Heart right ventricle (tissue), 16 donors: Measurements from ENCODE around the gene SURF6. TPM values are rescaled to one million over a fixed set of nuclear protein-coding genes. Genes with fewer than 3 reads are reported as not detected.

ENCODE experiments used
- ATAC-seq, 8 donors: fragments of 200-7000 bp; cut with Tn5 transposase; one replicate each; pipeline ENCODE4 v1.9.1; 2020; ENCODE audit warnings: mild to moderate bottlenecking in 8 of 8, moderate library complexity in 8 of 8, moderate number of reproducible peaks in 1 of 8
- DNase-seq, 2 donors: peaks; one replicate each; pipeline ENCODE4 v3.0.0-alpha.2; 2020
- H3K27ac ChIP-seq, 10 donors: fragments of 200-600 bp; sonication (generic) in 2 of 10; one replicate each; pipeline versions ENCODE4 v1.5.0 to v1.8.0; 2020 to 2022; ENCODE audit warnings: mild to moderate bottlenecking in 3 of 10
- H3K27me3 ChIP-seq, 7 donors: fragments of 200-600 bp; one replicate each; pipeline ENCODE4 v1.8.0; 2021 to 2022; ENCODE audit warnings: mild to moderate bottlenecking in 2 of 7
- H3K36me3 ChIP-seq, 9 donors: fragments of 200-600 bp; sonication (generic) in 1 of 9; one replicate each; pipeline versions ENCODE4 v1.5.0 to v1.8.0; 2020 to 2022; ENCODE audit warnings: mild to moderate bottlenecking in 2 of 9
- H3K4me1 ChIP-seq, 9 donors: fragments of 200-600 bp; sonication (generic) in 1 of 9; one replicate each; pipeline versions ENCODE4 v1.5.0 to v1.8.0; 2020 to 2022; ENCODE audit warnings: mild to moderate bottlenecking in 4 of 9
- H3K4me3 ChIP-seq, 10 donors: fragments of 200-600 bp; sonication (generic) in 2 of 10; one replicate each; pipeline versions ENCODE4 v1.5.0 to v1.8.0; 2020 to 2022; ENCODE audit warnings: mild to moderate bottlenecking in 7 of 10, moderate library complexity in 2 of 10
- H3K9me3 ChIP-seq, 11 donors: fragments of 200-600 bp in 10 of 11; sonication (generic) in 2 of 11; one replicate each; pipeline versions ENCODE4 v1.5.0 to v1.8.0; 2013 to 2022; ENCODE audit warnings: mild to moderate bottlenecking in 2 of 11, control low read depth in 1 of 11, moderate library complexity in 1 of 11
- WGBS, 2 donors: extraction: QIAGEN DNeasy Blood & Tissue Kit; methylation state at CpG; one replicate each; pipeline ENCODE4 v1.1.7; 2013; ENCODE audit warnings: inconsistent platforms in 1 of 2; 5-methylcytosine and 5-hydroxymethylcytosine counted together
- intact Hi-C, 10 donors: fragments of 100-400 bp; cut with DNase I; formaldehyde crosslinking; loops; one replicate each; pipeline versions ENCODE4 v1.11.1 to v1.14.2; 2022
- polyA plus RNA-seq, 2 donors: library from polyadenylated mRNA; stranded (reverse); fragments of 200-250 nt; gene quantifications; one replicate each; pipeline ENCODE4 v1.2.3, GENCODE V29; 2013
- total RNA-seq, 10 donors: library from RNA; stranded (reverse); fragmentation: NEBNext Ultra II Directional in 3 of 10; extraction: Animal tissue kit (Norgen Biotek cat#: 25700) in 3 of 10; gene quantifications; one replicate each; pipeline versions ENCODE4 v1.2.1 to v1.2.4, GENCODE V29; 2021 to 2023
- TF ChIP-seq, protein P1 (sequence below), 9 donors: fragments of 200-600 bp; sonication (generic) in 2 of 9; IDR thresholded peaks; one replicate each; pipeline versions ENCODE4 v1.5.0 to v1.8.0; 2021 to 2022; ENCODE audit warnings: antibody characterized with exemption in 9 of 9, mild to moderate bottlenecking in 5 of 9, moderate library complexity in 1 of 9
- donor health status: Arrhythmogenic right ventricular cardiomyopathy.
- donor health status: ischemic (EF 13 %, LVEDD 7.1; RV severe dilation, severe dysfunction).
- donor health status: healthy with polysubstance abuse.
- donor health status: DM: no; HTN: yes; CAD: no.
- donor health status: DM: no; HTN: no; CAD: no.
- donor health status: ischemic (EF 25% LVEDD 6.9; RV normal size, moderate dysfunction).
- donor health status: ischemic (EF 25% LVEDD 5.7; RV mildly dilated, moderate dysfunction).
- donor health status: healthy.
- donor health status: DM: yes; HTN: yes; CAD: no.
- donor health status: Ischemic cardiomyopathy.
- donor health status: ischemic (EF 35%, LVEDD 5.7; RV mildly dilated, moderate dysfunction).
- donor health status: nonischemic (EF 11% LVEDD 7.7; RV severe dilation, severe dysfunction).
- donor health status: DM: yes; HTN: yes; CAD: no.
- donor health status: PGD.
- donor health status: ischemic (EF 29% LVEDD 5.4; RV normal size, mild dysfunction).
- donor health status: nonischemic (EF 23%, LVEDD 6.1; RV moderate dilation, normal function).

Gene SURF6
- total and polyA plus RNA-seq, 12 donors: 9.1 to 14.8 (median 11.8) TPM

DNA sequence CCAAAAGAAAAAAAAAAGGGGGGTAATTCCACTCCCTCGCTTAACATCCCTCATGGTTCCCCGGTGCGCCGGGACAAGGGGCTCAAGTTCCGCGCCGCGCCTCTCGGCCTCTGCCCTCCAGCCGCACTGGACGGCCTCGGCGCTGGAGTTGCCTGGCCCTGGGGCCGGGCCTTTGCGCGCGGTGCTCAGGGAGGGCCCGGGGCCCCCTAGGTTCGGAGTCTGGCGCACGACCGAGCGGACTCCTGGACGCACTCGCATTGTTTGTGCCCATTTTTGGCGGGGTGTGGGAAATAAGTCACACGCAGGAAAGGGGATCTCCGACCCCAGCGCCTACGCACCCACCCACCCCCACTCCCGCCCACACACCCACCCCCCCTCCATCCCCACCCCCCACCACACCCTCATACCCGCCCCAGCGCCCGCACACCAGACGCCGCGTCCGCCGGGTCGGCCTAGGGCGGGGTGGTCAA lies 11.6 kb upstream of the SURF6 start:
- Histone ChIP-seq H3K27me3 (no peaks in the 10 kb centered on the region), H3K9me3 (no peaks in the 10 kb centered on the region), H3K36me3 (peaks cover 0 to 76% (median 51%) of the 10 kb centered on the region in 9 donors), H3K4me1 (peaks cover 5 to 34% (median 30%) of the 10 kb centered on the region in 9 donors), H3K27ac (peak overlapping the region; percentile 52 to 99 (median 90)), H3K4me3 (peak overlapping the region; percentile 71 to 100 (median 96))
- intact Hi-C loops: loop anchor here in 2 of 10 donors (5.0 to 10.0 kb wide), 2 partner anchors 110 to 137 kb away; partner anchors contain the start of gene CACFD1 (in 1 of the 2)
- peak in 1 of 2 donors; percentile 46 for DNase-seq
- 0% methylated on average over 37 to 41 of the region's 41 CpGs for WGBS, 2 donors
- TF ChIP-seq, protein P1, sequence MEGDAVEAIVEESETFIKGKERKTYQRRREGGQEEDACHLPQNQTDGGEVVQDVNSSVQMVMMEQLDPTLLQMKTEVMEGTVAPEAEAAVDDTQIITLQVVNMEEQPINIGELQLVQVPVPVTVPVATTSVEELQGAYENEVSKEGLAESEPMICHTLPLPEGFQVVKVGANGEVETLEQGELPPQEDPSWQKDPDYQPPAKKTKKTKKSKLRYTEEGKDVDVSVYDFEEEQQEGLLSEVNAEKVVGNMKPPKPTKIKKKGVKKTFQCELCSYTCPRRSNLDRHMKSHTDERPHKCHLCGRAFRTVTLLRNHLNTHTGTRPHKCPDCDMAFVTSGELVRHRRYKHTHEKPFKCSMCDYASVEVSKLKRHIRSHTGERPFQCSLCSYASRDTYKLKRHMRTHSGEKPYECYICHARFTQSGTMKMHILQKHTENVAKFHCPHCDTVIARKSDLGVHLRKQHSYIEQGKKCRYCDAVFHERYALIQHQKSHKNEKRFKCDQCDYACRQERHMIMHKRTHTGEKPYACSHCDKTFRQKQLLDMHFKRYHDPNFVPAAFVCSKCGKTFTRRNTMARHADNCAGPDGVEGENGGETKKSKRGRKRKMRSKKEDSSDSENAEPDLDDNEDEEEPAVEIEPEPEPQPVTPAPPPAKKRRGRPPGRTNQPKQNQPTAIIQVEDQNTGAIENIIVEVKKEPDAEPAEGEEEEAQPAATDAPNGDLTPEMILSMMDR (IDR thresholded peaks at IDR 0.05): peak in 3 of 9 donors; percentile 7 to 28 (median 23)
- peak; percentile 56 to 78 (median 66) for ATAC-seq

DNA sequence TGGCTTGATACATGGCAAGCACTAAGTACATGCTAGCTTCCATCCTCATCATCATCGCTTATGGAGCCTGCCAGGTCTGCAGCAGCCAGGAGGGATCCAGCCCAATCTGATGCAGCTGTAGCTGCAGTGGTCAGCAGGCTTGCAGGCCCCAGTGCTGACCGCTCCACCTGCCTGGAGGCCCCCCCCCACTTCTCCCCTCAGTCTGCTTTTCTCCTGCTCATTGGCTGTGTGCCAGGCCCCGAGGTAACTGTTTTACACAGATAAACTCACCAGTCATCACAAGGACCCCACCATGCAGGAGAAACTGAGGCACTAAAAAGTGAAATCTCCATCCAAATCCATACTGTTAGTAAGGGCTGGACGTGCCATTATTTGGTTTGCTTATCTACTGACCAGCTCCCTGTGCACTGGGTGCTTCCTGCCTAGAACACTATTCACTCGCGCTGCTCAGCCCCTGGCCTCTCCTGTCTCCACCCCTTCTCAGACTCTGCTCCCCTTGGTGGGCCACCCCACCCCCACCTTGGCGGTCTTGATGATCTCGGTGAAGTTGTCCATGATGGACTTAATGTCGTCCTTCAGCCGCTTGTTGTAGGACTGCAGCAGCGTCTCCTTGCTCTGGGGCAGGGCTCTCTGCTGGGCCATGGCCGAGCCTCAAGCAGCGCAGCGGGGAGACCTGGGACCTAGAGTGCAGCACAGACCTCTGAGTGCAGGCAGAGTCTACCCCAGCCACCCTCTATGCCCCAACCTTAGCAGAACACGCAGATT lies 10.2 kb upstream of the SURF6 start:
- H3K27ac ChIP-seq: peak overlapping the region in 8 of 10 donors; percentile 86 to 99 (median 90)
- WGBS, 2 donors: 68 to 72% methylated on average over 15 of the region's 15 CpGs
- intact Hi-C loops: loop anchor here in 2 of 10 donors (5.0 to 10.0 kb wide), 2 partner anchors 111 to 139 kb away; partner anchors contain the start of gene CACFD1 (in 1 of the 2)
- peaks cover 0 to 76% (median 48%) of the 10 kb centered on the region in 9 donors for H3K36me3 ChIP-seq
- H3K27me3 ChIP-seq: no peaks in the 10 kb centered on the region
- TF ChIP-seq, protein P1 (IDR thresholded peaks at IDR 0.05): no peak
- peaks cover 5 to 45% (median 30%) of the 10 kb centered on the region in 9 donors for H3K4me1 ChIP-seq
- H3K4me3 ChIP-seq: peak overlapping the region in 8 of 10 donors; percentile 76 to 100 (median 96)
- no peaks in the 10 kb centered on the region for H3K9me3 ChIP-seq
- no peak for DNase-seq
- ATAC-seq: peak in 1 of 8 donors; percentile 0

DNA sequence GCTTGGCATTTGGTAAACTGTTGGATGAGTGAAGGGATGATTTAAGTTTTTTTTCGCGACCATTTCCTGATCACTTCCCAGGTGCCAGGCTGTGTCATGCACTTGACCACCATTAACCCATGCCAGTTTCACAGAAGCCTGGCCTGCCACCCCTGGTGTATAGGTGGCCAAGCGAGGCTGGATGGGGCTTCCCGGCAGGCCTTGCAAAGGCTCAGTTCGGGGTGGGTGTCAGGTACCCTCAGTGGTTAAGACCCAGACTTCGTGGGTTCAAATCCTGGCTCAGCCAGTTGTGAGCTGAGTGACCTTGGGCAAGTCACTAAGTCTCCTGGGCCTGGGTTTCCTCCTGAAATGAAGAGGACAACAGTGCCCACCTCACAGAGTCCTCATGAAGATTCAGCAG lies 9.6 kb upstream of the SURF6 start:
- Histone ChIP-seq H3K27ac (no peak overlapping the region), H3K4me3 (no peak overlapping the region), H3K36me3 (peaks cover 0 to 76% (median 47%) of the 10 kb centered on the region in 9 donors), H3K27me3 (no peaks in the 10 kb centered on the region), H3K4me1 (peaks cover 5 to 51% (median 30%) of the 10 kb centered on the region in 9 donors), H3K9me3 (no peaks in the 10 kb centered on the region)
- ATAC-seq: no peak
- intact Hi-C loops: loop anchor here in 2 of 10 donors (5.0 to 10.0 kb wide), 2 partner anchors 112 to 139 kb away; partner anchors contain the start of gene CACFD1 (in 1 of the 2)
- DNase-seq: no peak
- 95 to 96% methylated on average over 6 of the region's 6 CpGs for WGBS, 2 donors
- TF ChIP-seq, protein P1 (IDR thresholded peaks at IDR 0.05): no peak

DNA sequence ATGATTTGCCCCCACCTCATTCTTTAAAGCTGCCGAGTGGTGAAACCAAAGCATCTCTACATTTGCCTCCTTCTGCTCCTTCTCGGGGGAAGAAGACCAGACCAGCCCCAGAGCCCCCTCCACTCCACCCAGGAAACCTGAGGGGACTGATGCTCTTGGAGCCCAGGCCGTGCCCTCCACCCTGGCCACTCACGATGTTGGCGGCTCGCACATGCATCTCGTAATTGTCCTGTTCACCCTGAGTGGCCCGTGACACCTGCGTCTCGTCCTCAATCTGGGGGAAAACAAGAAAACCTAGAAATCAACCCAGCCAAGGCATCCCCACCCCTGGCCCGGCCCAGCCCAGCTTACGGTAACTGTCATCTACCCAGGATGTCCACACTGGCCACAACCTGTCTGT lies 9.0 kb upstream of the SURF6 start:
- TF ChIP-seq, protein P1 (IDR thresholded peaks at IDR 0.05): no peak
- DNase-seq (no peak), ATAC-seq (no peak)
- Histone ChIP-seq H3K36me3 (peaks cover 0 to 76% (median 41%) of the 10 kb centered on the region in 9 donors), H3K4me3 (no peak overlapping the region), H3K27me3 (no peaks in the 10 kb centered on the region), H3K9me3 (no peaks in the 10 kb centered on the region), H3K27ac (no peak overlapping the region), H3K4me1 (peaks cover 5 to 56% (median 29%) of the 10 kb centered on the region in 9 donors)
- 95 to 96% methylated on average over 12 of the region's 12 CpGs for WGBS, 2 donors
- intact Hi-C loops: loop anchor here in 2 of 10 donors (5.0 to 10.0 kb wide), 2 partner anchors 112 to 140 kb away; partner anchors contain the start of gene CACFD1 (in 1 of the 2)
